Measurements from ENCODE around the gene LNX2. TPM values are rescaled to one million over a fixed set of nuclear protein-coding genes. Genes with fewer than 3 reads are reported as not detected.

The LNX2 gene
- total RNA-seq, 2 donors from 2014 or later, result 13.9 to 15.6 TPM

DNA sequence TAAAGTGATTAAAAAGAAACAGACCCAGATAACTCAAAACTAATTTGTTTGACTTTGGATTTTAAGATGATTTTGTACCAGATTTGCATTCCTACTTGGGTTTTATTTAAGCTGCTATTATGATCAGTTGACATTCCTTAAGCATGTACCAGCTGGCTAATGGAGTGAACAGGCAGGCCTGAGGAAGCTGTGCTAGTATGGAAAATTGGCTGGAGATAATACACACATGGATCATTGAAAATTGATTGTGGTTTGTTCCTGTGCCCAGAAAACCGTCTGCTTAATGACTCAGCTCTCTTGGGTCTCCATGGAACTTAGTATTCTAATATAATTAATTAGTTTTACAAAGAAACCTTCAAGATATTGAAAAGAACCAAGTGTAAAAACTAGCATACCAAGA lies 24.0 kb upstream of the LNX2 start:
- Histone ChIP-seq H3K36me3 (ENCODE audit: control insufficient read depth, insufficient read depth, low read length) (peaks cover 13% of the 10 kb centered on the region), H3K27ac (ENCODE audit: low read depth, low read length) (no peak overlapping the region), H3K9ac (ENCODE audit: extremely low read depth, low read length, poor library complexity, severe bottlenecking) (no peak overlapping the region), H3K4me1 (ENCODE audit: control insufficient read depth, insufficient read depth, low read length) (no peaks in the 10 kb centered on the region), H3K9me3 (ENCODE audit: control insufficient read depth, low read length) (peaks cover 13% of the 10 kb centered on the region), H3K27me3 (ENCODE audit: control insufficient read depth, insufficient read depth, low read length, poor library complexity, severe bottlenecking) (no peaks in the 10 kb centered on the region), H3K4me3 (ENCODE audit: low read length) (no peak overlapping the region)
- 100% methylated on average over 1 of the region's 1 CpG; no CpG with 5 or more reads in 1 of the 2 experiments for WGBS, 2 experiments (ENCODE audit: insufficient coverage in 1 of 2, insufficient read length in 1 of 2)
- DNase-seq, result no peak
- Mint-ChIP-seq H3K4me3 (no peak overlapping the region), H3K4me1 (no peaks in the 10 kb centered on the region), H3K27me3 (ENCODE audit: insufficient read depth) (no peaks in the 10 kb centered on the region), H3K9me3 (peaks cover 10% of the 10 kb centered on the region), H3K36me3 (ENCODE audit: low read depth) (peaks cover 19% of the 10 kb centered on the region), H3K27ac (no peak overlapping the region)
- TF ChIP-seq, protein P1, sequence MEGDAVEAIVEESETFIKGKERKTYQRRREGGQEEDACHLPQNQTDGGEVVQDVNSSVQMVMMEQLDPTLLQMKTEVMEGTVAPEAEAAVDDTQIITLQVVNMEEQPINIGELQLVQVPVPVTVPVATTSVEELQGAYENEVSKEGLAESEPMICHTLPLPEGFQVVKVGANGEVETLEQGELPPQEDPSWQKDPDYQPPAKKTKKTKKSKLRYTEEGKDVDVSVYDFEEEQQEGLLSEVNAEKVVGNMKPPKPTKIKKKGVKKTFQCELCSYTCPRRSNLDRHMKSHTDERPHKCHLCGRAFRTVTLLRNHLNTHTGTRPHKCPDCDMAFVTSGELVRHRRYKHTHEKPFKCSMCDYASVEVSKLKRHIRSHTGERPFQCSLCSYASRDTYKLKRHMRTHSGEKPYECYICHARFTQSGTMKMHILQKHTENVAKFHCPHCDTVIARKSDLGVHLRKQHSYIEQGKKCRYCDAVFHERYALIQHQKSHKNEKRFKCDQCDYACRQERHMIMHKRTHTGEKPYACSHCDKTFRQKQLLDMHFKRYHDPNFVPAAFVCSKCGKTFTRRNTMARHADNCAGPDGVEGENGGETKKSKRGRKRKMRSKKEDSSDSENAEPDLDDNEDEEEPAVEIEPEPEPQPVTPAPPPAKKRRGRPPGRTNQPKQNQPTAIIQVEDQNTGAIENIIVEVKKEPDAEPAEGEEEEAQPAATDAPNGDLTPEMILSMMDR (conservative IDR thresholded peaks at IDR 0.05), result no peak

DNA sequence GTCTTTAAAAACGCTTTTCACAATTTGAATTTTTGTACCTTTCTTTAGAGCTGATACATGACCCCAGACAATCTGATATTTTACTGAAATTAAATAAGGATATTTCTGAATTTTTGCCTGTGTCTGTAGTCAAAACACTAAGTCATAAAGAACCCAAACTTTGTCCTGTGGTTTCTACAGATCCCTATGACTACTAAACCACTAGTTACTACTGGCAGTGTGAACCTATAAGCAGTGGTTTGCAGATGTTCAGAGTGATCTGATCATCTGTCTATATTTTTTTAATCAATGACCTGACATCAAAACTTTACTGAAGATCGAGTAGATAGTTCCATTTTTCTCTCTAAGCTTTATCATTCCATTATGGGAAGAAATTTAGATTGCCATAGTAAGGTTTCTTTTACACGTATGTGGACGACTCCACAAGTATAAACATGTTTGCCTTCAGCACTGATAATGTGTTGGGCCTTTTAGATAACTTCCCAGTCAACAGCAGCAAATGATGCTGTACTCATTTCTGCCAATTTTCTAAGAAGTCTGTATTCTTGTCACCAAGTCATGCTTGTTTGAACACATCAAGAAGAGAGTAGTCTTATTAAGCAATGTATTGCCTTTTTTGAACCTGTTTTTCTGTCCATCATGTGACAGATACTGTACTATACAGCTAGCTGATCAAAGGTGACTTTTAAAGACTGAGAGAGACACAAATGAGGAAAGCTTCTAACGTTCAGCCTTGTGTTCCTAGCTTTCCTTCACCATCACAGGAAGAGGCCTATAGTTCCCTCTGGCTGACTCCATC lies 23.2 kb upstream of the LNX2 start:
- no peak overlapping the region for H3K9ac ChIP-seq (ENCODE audit: extremely low read depth, low read length, poor library complexity, severe bottlenecking)
- no peaks in the 10 kb centered on the region for H3K27me3 ChIP-seq (ENCODE audit: control insufficient read depth, insufficient read depth, low read length, poor library complexity, severe bottlenecking)
- peaks cover 5% of the 10 kb centered on the region for H3K9me3 ChIP-seq (ENCODE audit: control insufficient read depth, low read length)
- Mint-ChIP-seq H3K27me3 (ENCODE audit: insufficient read depth) (no peaks in the 10 kb centered on the region), H3K27ac (no peak overlapping the region), H3K4me3 (no peak overlapping the region), H3K4me1 (no peaks in the 10 kb centered on the region), H3K9me3 (peaks cover 5% of the 10 kb centered on the region), H3K36me3 (ENCODE audit: low read depth) (peaks cover 12% of the 10 kb centered on the region)
- H3K4me1 ChIP-seq (ENCODE audit: control insufficient read depth, insufficient read depth, low read length), result no peaks in the 10 kb centered on the region
- TF ChIP-seq, protein P1 (conservative IDR thresholded peaks at IDR 0.05), result no peak
- H3K27ac ChIP-seq (ENCODE audit: low read depth, low read length), result no peak overlapping the region
- peaks cover 5% of the 10 kb centered on the region for H3K36me3 ChIP-seq (ENCODE audit: control insufficient read depth, insufficient read depth, low read length)
- no peak for DNase-seq
- 89 to 100% methylated on average over 3 to 5 of the region's 5 CpGs for WGBS, 2 experiments (ENCODE audit: insufficient coverage in 1 of 2, insufficient read length in 1 of 2)
- no peak overlapping the region for H3K4me3 ChIP-seq (ENCODE audit: low read length)

DNA sequence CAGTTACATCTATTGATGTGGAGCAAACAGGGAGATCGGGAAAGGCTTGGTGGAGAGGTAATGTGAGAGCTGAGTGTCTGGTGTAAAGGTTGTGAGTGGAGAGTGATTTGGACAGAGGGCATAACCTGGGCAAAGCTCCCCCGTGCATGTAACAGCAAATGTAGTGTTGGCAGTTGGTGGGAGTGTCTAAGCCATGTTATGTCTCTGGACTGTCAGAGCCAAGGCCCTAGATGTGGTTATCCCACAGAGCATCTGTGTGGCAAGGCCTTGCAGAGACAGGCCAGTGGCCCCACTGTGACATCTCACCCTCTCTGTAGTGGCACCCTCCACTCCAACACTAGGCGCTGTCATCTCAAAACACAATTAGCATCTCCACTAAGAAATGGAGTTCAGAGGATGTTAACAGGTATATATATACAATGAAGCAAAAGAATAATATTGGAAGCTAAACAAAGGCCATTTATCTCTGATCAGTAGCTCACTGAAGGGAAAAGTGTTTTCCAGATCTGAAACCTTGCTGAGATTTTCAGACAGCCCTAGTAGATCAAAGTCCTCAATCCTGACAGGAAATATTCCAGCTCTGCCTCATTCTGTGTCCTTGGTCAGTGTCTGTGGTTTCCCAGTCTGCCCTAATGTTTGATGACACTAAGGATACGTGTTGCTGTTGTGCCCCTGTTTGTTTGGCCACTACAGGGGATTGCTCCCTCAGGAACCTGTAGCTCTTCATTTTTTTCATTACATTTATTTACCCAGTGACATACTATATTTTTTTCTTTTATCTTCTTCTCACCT lies 21.6 kb upstream of the LNX2 start:
- TF ChIP-seq, protein P1 (conservative IDR thresholded peaks at IDR 0.05), result no peak
- Histone ChIP-seq H3K9ac (ENCODE audit: extremely low read depth, low read length, poor library complexity, severe bottlenecking) (no peak overlapping the region), H3K36me3 (ENCODE audit: control insufficient read depth, insufficient read depth, low read length) (no peaks in the 10 kb centered on the region), H3K4me3 (ENCODE audit: low read length) (no peak overlapping the region), H3K27ac (ENCODE audit: low read depth, low read length) (no peak overlapping the region), H3K9me3 (ENCODE audit: control insufficient read depth, low read length) (no peaks in the 10 kb centered on the region), H3K4me1 (ENCODE audit: control insufficient read depth, insufficient read depth, low read length) (no peaks in the 10 kb centered on the region), H3K27me3 (ENCODE audit: control insufficient read depth, insufficient read depth, low read length, poor library complexity, severe bottlenecking) (no peaks in the 10 kb centered on the region)
- no peak for DNase-seq
- peak overlapping the region; percentile 1 for H3K27ac Mint-ChIP-seq
- no peaks in the 10 kb centered on the region for H3K4me1 Mint-ChIP-seq
- no peak overlapping the region for H3K4me3 Mint-ChIP-seq
- 92 to 97% methylated on average over 2 to 4 of the region's 4 CpGs for WGBS, 2 experiments (ENCODE audit: insufficient coverage in 1 of 2, insufficient read length in 1 of 2)
- peaks cover 6% of the 10 kb centered on the region for H3K36me3 Mint-ChIP-seq (ENCODE audit: low read depth)
- no peaks in the 10 kb centered on the region for H3K27me3 Mint-ChIP-seq (ENCODE audit: insufficient read depth)
- H3K9me3 Mint-ChIP-seq, result no peaks in the 10 kb centered on the region

Data from endodermal cell (in vitro differentiated cells).